ENCODE measurements around the gene GANC.
"Not testable (repeated sequence)": the region's sequence is repeated elsewhere in the genome, so short reads cannot be mapped to it uniquely, and the experiment has no call there.

GANC gene

GRCh38 chr15:42331235-42331634 lies 58.2 kb downstream of the GANC start:
- no peak for TF ChIP-seq CTCF (IDR thresholded peaks at IDR 0.05)
- H3K27ac ChIP-seq = no peak overlapping the region
- DNase-seq (ENCODE audit: low spot score) = no peak
- H3K4me3 ChIP-seq = no peak overlapping the region

- no peak overlapping the region for H3K4me3 ChIP-seq
- no peak for DNase-seq (ENCODE audit: low spot score)
- no peak for TF ChIP-seq CTCF (IDR thresholded peaks at IDR 0.05)
- H3K27ac ChIP-seq = no peak overlapping the region
Measured at GRCh38 chr15:42332331-42332730, 59.3 kb downstream of the GANC start.

- no peak for DNase-seq (ENCODE audit: low spot score)
- H3K27ac ChIP-seq = no peak overlapping the region
- no peak for TF ChIP-seq CTCF (IDR thresholded peaks at IDR 0.05)
- no peak overlapping the region for H3K4me3 ChIP-seq
Measured at GRCh38 chr15:42335074-42335473, 62.1 kb downstream of the GANC start.

- DNase-seq (ENCODE audit: low spot score); H3K4me3 ChIP-seq; H3K27ac ChIP-seq: not testable (repeated sequence)
Measured at GRCh38 chr15:42336650-42337049, 63.6 kb downstream of the GANC start.

- not testable (repeated sequence) for DNase-seq (ENCODE audit: low spot score); H3K4me3 ChIP-seq; H3K27ac ChIP-seq
Measured at GRCh38 chr15:42337104-42337503, 64.1 kb downstream of the GANC start.

GRCh38 chr15:42338500-42338899 lies 65.5 kb downstream of the GANC start:
- TF ChIP-seq CTCF (IDR thresholded peaks at IDR 0.05) = no peak
- H3K27ac ChIP-seq = no peak overlapping the region
- no peak for DNase-seq (ENCODE audit: low spot score)
- no peak overlapping the region for H3K4me3 ChIP-seq

- Histone ChIP-seq H3K4me3 (no peak overlapping the region), H3K27ac (no peak overlapping the region)
- TF ChIP-seq CTCF (IDR thresholded peaks at IDR 0.05) = no peak
- DNase-seq (ENCODE audit: low spot score) = no peak
Measured at GRCh38 chr15:42343596-42344232, 70.7 kb downstream of the GANC start.

GRCh38 chr15:42344763-42345162 lies 71.8 kb downstream of the GANC start:
- no peak for DNase-seq (ENCODE audit: low spot score)
- Histone ChIP-seq H3K4me3 (no peak overlapping the region), H3K27ac (peak overlapping the region in 1 of 2 donors; percentile 32)
- TF ChIP-seq CTCF (IDR thresholded peaks at IDR 0.05) = no peak
